Adrenal gland (tissue), 12 donors: ENCODE data around the gene NAGS. TPM values are rescaled to one million over a fixed set of nuclear protein-coding genes. Genes with fewer than 3 reads are reported as not detected.
A peak's percentile ranks its signal among the peaks of the same experiment; 100 is the strongest.
"Not testable (repeated sequence)": the region's sequence is repeated elsewhere in the genome, so short reads cannot be mapped to it uniquely, and the experiment has no call there.

Source experiments
- DNase-seq, 7 donors: peaks; one replicate each; pipeline ENCODE4 v3.0.0-alpha.2; 2019 to 2020
- H3K27ac ChIP-seq, 5 donors: fragments of 200-600 bp; sonication (generic) in 4 of 5; 1 replicate in 3 of 5; 2 replicates in 2 of 5; pipeline versions ENCODE4 v1.5.1 to v1.8.0; 2016 to 2020; ENCODE audit warnings: mild to moderate bottlenecking in 1 of 5
- H3K27me3 ChIP-seq: fragments of 200-600 bp; 2 replicates; pipeline ENCODE4 v1.8.0; 2021
- H3K36me3 ChIP-seq, 2 donors: fragments of 200-600 bp; replicated peaks in 1 of 2; 1 replicate in 1 of 2; 2 replicates in 1 of 2; pipeline versions ENCODE4 v1.5.1 to v1.8.0; 2018 to 2022
- H3K4me1 ChIP-seq, 2 donors: fragments of 200-600 bp; replicated peaks in 1 of 2; 1 replicate in 1 of 2; 2 replicates in 1 of 2; pipeline versions ENCODE4 v1.5.1 to v1.8.0; 2018 to 2021
- H3K4me3 ChIP-seq, 4 donors: fragments of 200-600 bp; sonication (generic) in 3 of 4; one replicate each; pipeline ENCODE4 v1.5.1; 2016 to 2018
- H3K9me3 ChIP-seq, 3 donors: fragments of 200-600 bp; sonication (generic) in 1 of 3; replicated peaks in 1 of 3; 1 replicate in 2 of 3; 2 replicates in 1 of 3; pipeline versions ENCODE4 v1.5.1 to v1.8.0; 2016 to 2021
- CTCF ChIP-seq, 6 experiments: fragments of 450-650 bp in 4 of 6; fragments of 200-600 bp in 2 of 6; sonication (generic) in 1 of 6; IDR thresholded peaks; 1 replicate in 5 of 6; 2 replicates in 1 of 6; pipeline versions ENCODE4 v1.5.1 to v1.8.0; 2016 to 2021; ENCODE audit warnings: antibody characterized with exemption in 6 of 6, mild to moderate bottlenecking in 2 of 6, moderate library complexity in 1 of 6
- POLR2A ChIP-seq, 2 donors: fragments of 450-650 bp; IDR thresholded peaks; one replicate each; pipeline ENCODE4 v1.6.1; 2017; ENCODE audit warnings: antibody characterized with exemption in 2 of 2, mild to moderate bottlenecking in 2 of 2, moderate library complexity in 1 of 2
- WGBS, 4 donors: extraction: QIAGEN DNeasy Blood & Tissue Kit in 2 of 4; methylation state at CpG; one replicate each; pipeline versions ENCODE4 v1.1.5 to v1.1.7; 2013 to 2017; 5-methylcytosine and 5-hydroxymethylcytosine counted together
- intact Hi-C, 2 donors: fragments of 100-400 bp; cut with DNase I; formaldehyde crosslinking; loops; one replicate each; pipeline versions ENCODE4 v1.14.1 to v1.15.0; 2022 to 2023
- polyA plus RNA-seq, 3 donors: library from polyadenylated mRNA; stranded (reverse); fragments of 200-250 nt in 2 of 3; fragments of 350-450 nt in 1 of 3; fragmentation: Illumina TruSeq in 1 of 3; extraction: RNeasy Lipid Tissue Mini Kit (QIAGEN cat#74804) in 1 of 3; gene quantifications; one replicate each; pipeline ENCODE4 v1.2.3, GENCODE V29; 2013 to 2014
- total RNA-seq, 9 donors: library from RNA; depleted of rRNA in 4 of 9; stranded (reverse); fragments of >200 nt in 4 of 9; fragments of 120-200 nt in 1 of 9; fragmentation: NEBNext Ultra II Directional in 1 of 9; extraction: Animal tissue kit (Norgen Biotek cat#: 25700) in 1 of 9; gene quantifications; one replicate each; pipeline versions ENCODE4 v1.1.0 to v1.2.4, GENCODE V29; 2013 to 2023
- donor health status: healthy with polysubstance abuse.
- donor health status: Bipolar disorder and iron deficiency.
- donor health status: DM: yes; HTN: yes; CAD: no.
- donor health status: DM: no; HTN: no; CAD: no.
- donor health status: DM: no; HTN: no; CAD: no.
- donor health status: DM: yes; HTN: yes; CAD: no.

Gene NAGS
- total and polyA plus RNA-seq, 12 donors = 0.22 to 4.4 (median 1.1) TPM

GRCh38 chr17:44012391-44012790 lies 8.0 kb downstream of the NAGS start:
- Histone ChIP-seq H3K4me1 (peaks cover 10 to 22% of the 10 kb centered on the region in 2 donors), H3K27ac (no peak overlapping the region), H3K27me3 (no peaks in the 10 kb centered on the region), H3K4me3 (no peak overlapping the region), H3K36me3 (peaks cover 0 to 4% of the 10 kb centered on the region in 2 donors), H3K9me3 (no peaks in the 10 kb centered on the region)
- WGBS, 4 donors = 55 to 64% (median 61%) methylated on average over 2 to 3 of the region's 3 CpGs
- intact Hi-C loops = no loop called here
- DNase-seq = no peak
- TF ChIP-seq CTCF (IDR thresholded peaks at IDR 0.05) (no peak), POLR2A (IDR thresholded peaks at IDR 0.05) (no peak)

DNA sequence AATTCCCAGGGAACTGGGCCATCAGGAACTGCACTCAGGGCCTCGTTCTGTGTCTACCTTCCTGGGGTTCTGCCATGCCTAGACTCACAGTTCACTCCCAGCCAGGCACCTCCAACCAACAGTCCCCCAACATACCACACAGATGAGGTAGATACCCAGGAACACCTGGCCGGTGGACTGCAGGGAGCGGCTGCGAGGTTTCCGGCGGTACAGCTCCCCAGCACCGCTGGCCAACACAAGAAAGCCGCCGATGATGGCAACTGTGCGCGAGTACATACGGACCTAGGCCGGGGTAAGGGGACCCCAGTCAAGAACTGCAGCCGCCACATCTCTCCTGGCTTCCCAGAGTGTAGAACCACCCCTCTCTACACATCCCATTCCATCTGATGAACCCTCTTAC lies 8.5 kb downstream of the NAGS start:
- 87 to 95% (median 94%) methylated on average over 3 to 14 of the region's 14 CpGs for WGBS, 4 donors
- Histone ChIP-seq H3K36me3 (peaks cover 0 to 4% of the 10 kb centered on the region in 2 donors), H3K4me1 (peaks cover 10 to 18% of the 10 kb centered on the region in 2 donors), H3K27me3 (no peaks in the 10 kb centered on the region), H3K4me3 (no peak overlapping the region), H3K9me3 (no peaks in the 10 kb centered on the region), H3K27ac (no peak overlapping the region)
- intact Hi-C loops = no loop called here
- TF ChIP-seq POLR2A (IDR thresholded peaks at IDR 0.05) (no peak), CTCF (IDR thresholded peaks at IDR 0.05) (no peak)
- DNase-seq = no peak

DNA sequence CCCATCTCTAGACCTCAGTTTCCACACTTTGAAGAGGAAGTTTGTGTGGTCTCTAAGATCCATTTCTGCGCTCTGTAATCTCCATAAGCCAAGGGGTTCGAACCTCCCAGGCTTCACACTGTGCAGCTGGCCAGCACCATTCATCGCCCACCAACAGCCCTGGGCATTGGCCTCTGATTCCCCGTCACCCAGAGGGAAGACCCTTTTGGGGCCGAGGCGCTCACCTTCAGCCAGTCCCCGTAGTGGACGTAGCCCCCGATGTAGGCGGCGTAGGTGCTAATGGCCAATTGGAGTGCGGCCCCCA lies 9.7 kb downstream of the NAGS start:
- TF ChIP-seq POLR2A (IDR thresholded peaks at IDR 0.05) (no peak), CTCF (IDR thresholded peaks at IDR 0.05) (no peak)
- Histone ChIP-seq H3K27me3 (no peaks in the 10 kb centered on the region), H3K27ac (peak overlapping the region in 2 of 5 donors; percentile 48 to 79), H3K4me1 (peaks cover 9 to 10% of the 10 kb centered on the region in 2 donors), H3K4me3 (peak overlapping the region in 3 of 4 donors; percentile 74 to 96 (median 86)), H3K36me3 (peaks cover 0 to 4% of the 10 kb centered on the region in 2 donors), H3K9me3 (no peaks in the 10 kb centered on the region)
- peak in 1 of 7 donors; percentile 21 for DNase-seq
- intact Hi-C loops = no loop called here
- 9 to 33% (median 12%) methylated on average over 1 to 12 of the region's 12 CpGs for WGBS, 4 donors

- Histone ChIP-seq H3K27ac (peak within 1 kb of the TSS in 3 of 5 donors; percentile 48 to 79 (median 73)), H3K4me1 (peaks cover 9 to 10% of the 10 kb centered on the region in 2 donors), H3K9me3 (no peaks in the 10 kb centered on the region), H3K27me3 (no peaks in the 10 kb centered on the region), H3K36me3 (peaks cover 0 to 4% of the 10 kb centered on the region in 2 donors), H3K4me3 (peak within 1 kb of the TSS; percentile 31 to 96 (median 80))
- peak; percentile 88 to 97 (median 93) for DNase-seq
- intact Hi-C loops = no loop called here
- 0 to 4% (median 1%) methylated on average over 18 to 43 of the region's 43 CpGs for WGBS, 4 donors
- TF ChIP-seq CTCF (IDR thresholded peaks at IDR 0.05) (no peak), POLR2A (IDR thresholded peaks at IDR 0.05) (peak in 1 of 2 donors; percentile 58)
Measured at GRCh38 chr17:44014437-44015172, 10.2 kb downstream of the NAGS start, which contains the start of gene TMEM101. Gene TMEM101 (minus strand): TSS chr17:44014963. CDS start chr17:44014952, 11 bp downstream.

DNA sequence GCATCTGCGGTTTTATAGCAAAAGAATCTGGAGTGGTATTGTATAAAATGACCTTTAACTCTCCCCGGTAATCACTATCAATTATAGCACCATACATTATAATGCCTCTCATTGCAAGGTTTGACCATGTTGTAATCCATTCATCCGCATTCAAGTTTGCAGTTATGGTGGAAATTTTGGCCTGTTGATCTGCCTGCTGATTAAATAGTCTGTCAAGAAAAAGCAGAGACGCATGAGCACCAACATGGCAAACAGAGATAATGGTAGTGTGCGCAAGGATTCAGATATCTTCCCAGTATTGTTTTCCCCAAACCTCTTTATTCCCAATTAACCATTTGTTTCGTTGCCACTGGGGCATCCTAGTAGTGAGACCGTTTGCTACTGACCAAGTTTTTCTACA lies 16.8 kb downstream of the NAGS start:
- 91 to 96% (median 94%) methylated on average over 7 of the region's 7 CpGs for WGBS, 4 donors
- DNase-seq, H3K36me3 ChIP-seq, H3K4me3 ChIP-seq, intact Hi-C loops, H3K27ac ChIP-seq, H3K4me1 ChIP-seq, H3K27me3 ChIP-seq, H3K9me3 ChIP-seq: not testable (repeated sequence)
